Hepatocyte (in vitro differentiated cells): ENCODE data around the gene SIX3. TPM values are rescaled to one million over a fixed set of nuclear protein-coding genes. Genes with fewer than 3 reads are reported as not detected.
A peak's percentile ranks its signal among the peaks of the same experiment; 100 is the strongest.

Experiments used
- DNase-seq: peaks from one replicate; pipeline ENCODE4 v3.0.0-alpha.2; 2016; ENCODE audit warnings: low spot score
- H2AFZ ChIP-seq: fragments of 200-600 bp; sonication (generic); 2 replicates; pipeline ENCODE4 v1.6.0; 2016; ENCODE audit warnings: antibody characterized with exemption, mild to moderate bottlenecking
- H3K27ac ChIP-seq: fragments of 200-600 bp; sonication (generic); 2 replicates; pipeline ENCODE4 v1.5.1; 2016; ENCODE audit warnings: mild to moderate bottlenecking
- H3K27me3 ChIP-seq: fragments of 200-600 bp; sonication (generic); 2 replicates; pipeline ENCODE4 v1.6.1; 2016
- H3K36me3 ChIP-seq: fragments of 200-600 bp; sonication (generic); replicated peaks from 2 replicates; pipeline ENCODE4 v1.5.1; 2016; ENCODE audit warnings: low read depth; ENCODE audit not compliant: insufficient read depth
- H3K4me1 ChIP-seq: fragments of 200-600 bp; sonication (generic); 2 replicates; pipeline ENCODE4 v1.5.1; 2016; ENCODE audit warnings: mild to moderate bottlenecking, moderate library complexity; ENCODE audit not compliant: insufficient read depth
- H3K4me2 ChIP-seq: fragments of 200-600 bp; sonication (generic); 2 replicates; pipeline ENCODE4 v1.6.0; 2016
- H3K4me3 ChIP-seq: fragments of 200-600 bp; sonication (generic); 2 replicates; pipeline ENCODE4 v1.5.1; 2016; ENCODE audit warnings: mild to moderate bottlenecking
- H3K79me2 ChIP-seq: fragments of 200-600 bp; sonication (generic); 2 replicates; pipeline ENCODE4 v1.6.0; 2017; ENCODE audit warnings: mild to moderate bottlenecking
- H3K9me2 ChIP-seq: fragments of 200-600 bp; sonication (generic); replicated peaks from 2 replicates; pipeline ENCODE4 v1.6.0; 2017; ENCODE audit warnings: mild to moderate bottlenecking; ENCODE audit not compliant: insufficient read depth
- H3K9me3 ChIP-seq: fragments of 200-600 bp; sonication (generic); 2 replicates; pipeline ENCODE4 v1.5.1; 2016; ENCODE audit warnings: low read depth, mild to moderate bottlenecking
- H4K20me1 ChIP-seq: fragments of 200-600 bp; sonication (generic); 2 replicates; pipeline ENCODE4 v1.6.0; 2016; ENCODE audit warnings: mild to moderate bottlenecking; ENCODE audit not compliant: insufficient read depth, poor library complexity, severe bottlenecking
- EZH2 ChIP-seq: fragments of 200-600 bp; sonication (generic); IDR thresholded peaks from 2 replicates; pipeline ENCODE4 v1.6.1; 2016; ENCODE audit warnings: antibody characterized with exemption, mild to moderate bottlenecking, borderline replicate concordance
- EZH2phosphoT487 ChIP-seq: fragments of 200-600 bp; sonication (generic); IDR thresholded peaks from one replicate; pipeline ENCODE4 v1.6.1; 2018; ENCODE audit warnings: antibody characterized with exemption, mild to moderate bottlenecking, low read depth, moderate library complexity; ENCODE audit not compliant: unreplicated experiment, severe bottlenecking
- WGBS: methylation state at CpG from one replicate; pipeline ENCODE4 v1.1.6; 2016; ENCODE audit warnings: low lambda C conversion rate; ENCODE audit errors: missing lambda C conversion rate; 5-methylcytosine and 5-hydroxymethylcytosine counted together
- polyA plus RNA-seq: library from polyadenylated mRNA; unstranded; fragments of >200 nt; fragmentation: Nextera tagmentation; extraction: Ambion mirVana; gene quantifications from 2 replicates; pipeline ENCODE4 v1.2.1, GENCODE V29; 2016
- total RNA-seq: library from RNA; depleted of rRNA; stranded (reverse); fragments of >200 nt; gene quantifications from 2 replicates; pipeline ENCODE4 v1.2.3, GENCODE V29; 2014
- TF ChIP-seq, protein P1 (sequence below): fragments of 200-600 bp; sonication (generic); IDR thresholded peaks from 2 replicates; pipeline ENCODE4 v1.5.1; 2016; ENCODE audit warnings: antibody characterized with exemption, mild to moderate bottlenecking; ENCODE audit not compliant: poor library complexity

The SIX3 gene
- total and polyA plus RNA-seq, 2 experiments from 2014 or later = not detected

DNA sequence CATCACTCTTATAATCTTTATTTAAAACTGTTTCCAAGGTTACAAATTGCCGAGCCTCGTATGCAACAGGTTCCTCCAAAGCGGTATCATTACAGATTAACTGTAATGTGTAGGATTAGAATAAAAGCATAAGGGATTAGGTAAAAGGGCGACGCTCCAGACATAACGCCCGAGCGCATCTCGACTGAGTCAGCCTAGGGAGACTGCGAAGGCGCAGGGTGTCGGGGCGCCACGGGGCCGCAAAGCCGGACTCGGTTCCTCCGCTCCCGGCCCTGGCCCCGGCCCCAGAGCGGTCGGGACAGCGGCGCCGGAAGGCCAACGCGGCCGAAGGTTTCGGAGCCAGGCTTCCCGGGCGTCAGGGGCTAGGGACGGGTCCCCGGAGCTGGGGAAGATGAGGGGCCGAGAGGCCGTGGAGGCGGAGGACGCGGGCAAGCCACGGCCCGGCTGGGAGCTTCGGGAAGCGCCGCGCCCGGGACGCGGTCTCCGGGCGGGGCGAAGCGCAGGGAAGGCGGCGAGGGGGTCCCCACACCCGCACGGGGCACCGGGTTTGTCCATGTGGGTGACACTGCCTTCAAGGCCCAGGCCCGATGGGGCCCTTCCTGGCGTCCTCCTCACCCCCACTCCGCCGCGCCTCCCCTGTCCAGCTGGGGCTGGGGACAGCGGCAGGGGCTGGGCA is 12.9 kb upstream of the SIX3 start:
- no peak overlapping the region for H3K27ac ChIP-seq
- no peak for DNase-seq
- peaks cover 99% of the 10 kb centered on the region for H3K27me3 ChIP-seq
- H2AFZ ChIP-seq = peak overlapping the region; percentile 56
- peak overlapping the region; percentile 71 for H3K4me2 ChIP-seq
- H3K4me3 ChIP-seq = no peak overlapping the region
- H3K9me2 ChIP-seq = no peaks in the 10 kb centered on the region
- H3K36me3 ChIP-seq = no peaks in the 10 kb centered on the region
- peaks cover 5% of the 10 kb centered on the region for H3K4me1 ChIP-seq
- peak; percentile 91 for TF ChIP-seq EZH2phosphoT487
- TF ChIP-seq, protein P1, sequence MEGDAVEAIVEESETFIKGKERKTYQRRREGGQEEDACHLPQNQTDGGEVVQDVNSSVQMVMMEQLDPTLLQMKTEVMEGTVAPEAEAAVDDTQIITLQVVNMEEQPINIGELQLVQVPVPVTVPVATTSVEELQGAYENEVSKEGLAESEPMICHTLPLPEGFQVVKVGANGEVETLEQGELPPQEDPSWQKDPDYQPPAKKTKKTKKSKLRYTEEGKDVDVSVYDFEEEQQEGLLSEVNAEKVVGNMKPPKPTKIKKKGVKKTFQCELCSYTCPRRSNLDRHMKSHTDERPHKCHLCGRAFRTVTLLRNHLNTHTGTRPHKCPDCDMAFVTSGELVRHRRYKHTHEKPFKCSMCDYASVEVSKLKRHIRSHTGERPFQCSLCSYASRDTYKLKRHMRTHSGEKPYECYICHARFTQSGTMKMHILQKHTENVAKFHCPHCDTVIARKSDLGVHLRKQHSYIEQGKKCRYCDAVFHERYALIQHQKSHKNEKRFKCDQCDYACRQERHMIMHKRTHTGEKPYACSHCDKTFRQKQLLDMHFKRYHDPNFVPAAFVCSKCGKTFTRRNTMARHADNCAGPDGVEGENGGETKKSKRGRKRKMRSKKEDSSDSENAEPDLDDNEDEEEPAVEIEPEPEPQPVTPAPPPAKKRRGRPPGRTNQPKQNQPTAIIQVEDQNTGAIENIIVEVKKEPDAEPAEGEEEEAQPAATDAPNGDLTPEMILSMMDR = no peak
- TF ChIP-seq EZH2 = peak; percentile 98
- no peaks in the 10 kb centered on the region for H4K20me1 ChIP-seq
- no peaks in the 10 kb centered on the region for H3K9me3 ChIP-seq
- WGBS = 2% methylated on average over 50 of the region's 62 CpGs
- H3K79me2 ChIP-seq = no peaks in the 10 kb centered on the region

DNA sequence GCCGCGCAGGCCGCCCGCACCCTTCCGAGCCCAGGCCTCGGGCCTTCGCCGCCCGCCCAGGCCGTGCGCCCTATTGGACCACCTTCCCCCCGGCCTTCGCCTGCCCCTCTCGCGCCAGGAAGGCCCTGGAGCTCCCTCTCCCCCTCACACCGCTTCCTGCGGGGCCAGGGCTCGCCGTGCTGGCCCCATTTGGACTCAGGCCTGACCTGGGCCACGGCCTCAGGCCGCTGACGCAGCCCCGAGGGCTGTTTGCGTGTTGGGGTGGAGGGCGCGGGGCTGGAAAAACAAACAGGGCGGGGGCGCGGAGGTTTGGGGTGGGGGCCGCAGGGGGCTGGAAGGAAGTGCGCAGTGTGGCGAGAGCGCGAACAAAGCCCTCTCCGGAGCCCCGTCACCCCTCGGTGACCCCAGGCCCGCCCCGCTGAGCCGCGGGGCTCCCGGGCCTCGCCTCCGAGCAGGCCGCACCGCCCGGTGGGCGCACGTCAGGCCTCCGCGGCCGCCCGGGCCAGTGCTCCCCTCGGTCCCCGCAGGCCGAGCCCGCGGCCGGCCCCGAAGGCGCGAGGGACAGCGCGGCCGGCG is 12.3 kb upstream of the SIX3 start:
- peak overlapping the region; percentile 71 for H3K4me2 ChIP-seq
- H3K4me3 ChIP-seq = no peak overlapping the region
- no peaks in the 10 kb centered on the region for H3K79me2 ChIP-seq
- H3K9me3 ChIP-seq = no peaks in the 10 kb centered on the region
- H4K20me1 ChIP-seq = no peaks in the 10 kb centered on the region
- peaks cover 6% of the 10 kb centered on the region for H3K4me1 ChIP-seq
- H3K27ac ChIP-seq = no peak overlapping the region
- no peak for DNase-seq
- H3K9me2 ChIP-seq = no peaks in the 10 kb centered on the region
- H3K27me3 ChIP-seq = peaks cover 99% of the 10 kb centered on the region
- H2AFZ ChIP-seq = peak overlapping the region; percentile 56
- TF ChIP-seq EZH2phosphoT487 (no peak), EZH2 (no peak)
- TF ChIP-seq, protein P1 = no peak
- no peaks in the 10 kb centered on the region for H3K36me3 ChIP-seq
- WGBS = 4% methylated on average over 29 of the region's 66 CpGs

DNA sequence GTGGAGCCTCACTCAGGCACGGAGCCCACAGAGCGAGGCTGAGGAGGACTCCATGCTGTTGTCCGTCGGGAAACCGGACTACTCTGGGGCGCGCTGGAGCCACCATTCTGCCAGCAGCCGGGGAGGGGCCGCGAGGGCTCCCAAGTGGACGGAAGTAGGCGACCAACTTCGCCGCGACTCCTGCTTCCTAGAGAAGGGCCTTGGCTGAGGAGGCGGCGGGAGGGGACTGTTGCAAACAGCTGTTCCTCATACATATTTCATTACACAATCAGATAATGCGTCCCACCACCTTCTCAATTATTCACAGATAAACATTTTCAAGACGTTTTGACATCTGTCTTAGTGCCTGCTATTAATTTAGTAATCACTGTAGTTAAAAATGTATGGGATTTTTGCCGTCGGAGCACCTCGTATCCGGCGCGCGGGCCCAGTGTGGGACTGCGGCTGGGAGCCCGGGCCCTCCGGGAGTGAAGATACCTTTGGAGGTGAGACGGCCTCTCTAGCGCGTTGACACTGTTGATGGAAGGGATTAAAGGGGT is 11.7 kb upstream of the SIX3 start:
- H3K9me2 ChIP-seq = no peaks in the 10 kb centered on the region
- no peaks in the 10 kb centered on the region for H3K36me3 ChIP-seq
- H3K4me1 ChIP-seq = peaks cover 11% of the 10 kb centered on the region
- H3K27ac ChIP-seq = no peak overlapping the region
- 4% methylated on average over 31 of the region's 32 CpGs for WGBS
- no peaks in the 10 kb centered on the region for H3K79me2 ChIP-seq
- peak overlapping the region; percentile 57 for H2AFZ ChIP-seq
- H3K4me3 ChIP-seq = no peak overlapping the region
- peak overlapping the region; percentile 71 for H3K4me2 ChIP-seq
- no peaks in the 10 kb centered on the region for H3K9me3 ChIP-seq
- peaks cover 99% of the 10 kb centered on the region for H3K27me3 ChIP-seq
- DNase-seq = no peak
- TF ChIP-seq, protein P1 = no peak
- TF ChIP-seq EZH2 (peak; percentile 88), EZH2phosphoT487 (peak; percentile 92)
- H4K20me1 ChIP-seq = no peaks in the 10 kb centered on the region
